CD4-positive, alpha-beta T cell treated with Interleukin-15 for 4 hours (primary cell): ENCODE results near the gene NUCB1.
A peak's percentile ranks its signal among the peaks of the same experiment; 100 is the strongest.
"Not testable (repeated sequence)": the region's sequence is repeated elsewhere in the genome, so short reads cannot be mapped to it uniquely, and the experiment has no call there.

Source experiments
- DNase-seq: peaks from one replicate; pipeline ENCODE4 v3.0.0-alpha.2; 2020; ENCODE audit warnings: low spot score

The NUCB1 gene

GRCh38 chr19:48874303-48875135 is 25.6 kb upstream of the NUCB1 start:
- no peak for DNase-seq

GRCh38 chr19:48876043-48876981 is 23.8 kb upstream of the NUCB1 start:
- peak; percentile 55 for DNase-seq

- DNase-seq, result no peak
Measured at GRCh38 chr19:48877855-48878195, 22.3 kb upstream of the NUCB1 start.

GRCh38 chr19:48878196-48879024 is 21.7 kb upstream of the NUCB1 start:
- DNase-seq, result peak; percentile 46

- no peak for DNase-seq
Measured at GRCh38 chr19:48879025-48879637, 21.0 kb upstream of the NUCB1 start.

- DNase-seq, result not testable (repeated sequence)
Measured at GRCh38 chr19:48879696-48880095, 20.4 kb upstream of the NUCB1 start.

GRCh38 chr19:48881741-48882657 is 18.1 kb upstream of the NUCB1 start:
- DNase-seq, result no peak

GRCh38 chr19:48883726-48884125 is 16.4 kb upstream of the NUCB1 start:
- DNase-seq, result no peak

GRCh38 chr19:48887861-48888612 is 12.1 kb upstream of the NUCB1 start:
- no peak for DNase-seq

- DNase-seq, result not testable (repeated sequence)
Measured at GRCh38 chr19:48889496-48889895, 10.6 kb upstream of the NUCB1 start.

- no peak for DNase-seq
Measured at GRCh38 chr19:48890551-48890950, 9.6 kb upstream of the NUCB1 start.

- DNase-seq, result no peak
Measured at GRCh38 chr19:48895226-48895625, 4.9 kb upstream of the NUCB1 start.

- no peak for DNase-seq
Measured at GRCh38 chr19:48896191-48896720, 3.9 kb upstream of the NUCB1 start.

- DNase-seq, result no peak
Measured at GRCh38 chr19:48897181-48897580, 2.9 kb upstream of the NUCB1 start.

GRCh38 chr19:48899386-48899749 is 744 bp upstream of the NUCB1 start:
- DNase-seq, result not testable (repeated sequence)

GRCh38 chr19:48900477-48901406 is 630 bp downstream of the NUCB1 start:
- peak; percentile 45 for DNase-seq

- DNase-seq, result not testable (repeated sequence)
Measured at GRCh38 chr19:48902291-48902690, 2.2 kb downstream of the NUCB1 start.

- not testable (repeated sequence) for DNase-seq
Measured at GRCh38 chr19:48903788-48904187, 3.7 kb downstream of the NUCB1 start.
